ENCODE results near the gene LOXHD1.
A peak's percentile ranks its signal among the peaks of the same experiment; 100 is the strongest.

LOXHD1 gene

DNA sequence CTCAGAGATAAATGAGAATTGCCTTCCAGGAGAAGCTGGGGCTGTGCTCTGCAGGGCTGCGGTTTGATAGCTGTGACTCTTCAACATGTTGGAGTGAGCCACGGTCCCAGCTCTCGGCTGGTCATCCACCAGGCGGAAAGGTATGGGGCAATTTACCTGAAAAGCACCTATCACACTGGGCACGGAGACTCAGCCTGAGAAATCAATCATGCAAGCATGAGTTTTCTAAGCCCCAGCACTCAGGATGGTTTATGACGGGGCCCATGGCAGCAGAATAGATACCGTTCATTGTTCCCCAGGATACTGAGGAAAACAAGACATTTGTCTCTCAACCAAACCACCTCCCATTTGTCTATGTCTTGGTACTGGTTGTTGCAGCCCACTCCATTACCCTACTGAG, 83.9 kb downstream of the LOXHD1 start:
- DNase-seq = no peak

GRCh38 chr18:46571756-46572155, 85.3 kb downstream of the LOXHD1 start:
- DNase-seq = no peak

- DNase-seq = no peak
Measured at GRCh38 chr18:46570666-46571065, 86.4 kb downstream of the LOXHD1 start.

- peak; percentile 22 for DNase-seq
Measured at GRCh38 chr18:46570134-46570533, 86.9 kb downstream of the LOXHD1 start.

- DNase-seq = peak; percentile 33
Measured at GRCh38 chr18:46569211-46569610, 87.8 kb downstream of the LOXHD1 start.

DNA sequence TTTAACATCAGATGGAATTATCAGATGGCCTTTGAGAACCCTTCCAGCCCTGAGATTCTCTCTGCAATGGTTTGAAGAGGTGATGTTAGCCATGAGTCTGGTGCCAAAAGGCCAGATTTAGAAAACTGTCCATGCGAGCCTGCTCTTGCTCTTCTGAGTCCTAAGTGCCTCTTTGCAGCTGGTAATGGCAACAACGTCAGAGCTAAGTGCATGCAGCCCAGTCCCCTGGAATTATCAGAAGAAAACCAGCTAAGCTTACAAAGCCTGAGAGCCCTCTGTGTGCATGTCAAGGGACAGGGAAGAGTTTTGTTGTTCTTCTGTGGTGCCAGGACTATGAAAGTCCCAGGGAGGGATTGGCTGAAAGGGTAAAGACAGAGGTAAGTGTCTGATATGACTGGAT, 89.8 kb downstream of the LOXHD1 start:
- DNase-seq = no peak

DNA sequence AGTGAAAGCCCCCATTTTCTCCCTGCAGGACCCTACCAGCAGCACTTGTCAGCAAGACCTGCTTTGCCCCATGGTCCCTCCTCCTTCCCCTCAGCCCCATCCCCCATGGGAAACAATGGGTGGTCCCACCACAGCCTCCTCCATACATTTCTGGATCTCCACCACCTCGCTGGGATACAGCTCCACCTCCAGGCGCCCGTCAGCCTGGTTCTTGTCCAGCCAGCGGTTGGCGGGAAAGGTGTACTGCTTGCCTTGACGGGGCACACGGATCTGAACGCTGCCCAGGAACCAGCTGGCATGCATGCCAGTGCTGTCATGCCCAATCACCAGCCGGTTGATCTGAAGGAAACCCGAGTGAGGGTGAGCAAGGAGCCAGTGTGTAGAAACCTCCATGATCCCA, 90.9 kb downstream of the LOXHD1 start:
- DNase-seq = peak; percentile 30

DNA sequence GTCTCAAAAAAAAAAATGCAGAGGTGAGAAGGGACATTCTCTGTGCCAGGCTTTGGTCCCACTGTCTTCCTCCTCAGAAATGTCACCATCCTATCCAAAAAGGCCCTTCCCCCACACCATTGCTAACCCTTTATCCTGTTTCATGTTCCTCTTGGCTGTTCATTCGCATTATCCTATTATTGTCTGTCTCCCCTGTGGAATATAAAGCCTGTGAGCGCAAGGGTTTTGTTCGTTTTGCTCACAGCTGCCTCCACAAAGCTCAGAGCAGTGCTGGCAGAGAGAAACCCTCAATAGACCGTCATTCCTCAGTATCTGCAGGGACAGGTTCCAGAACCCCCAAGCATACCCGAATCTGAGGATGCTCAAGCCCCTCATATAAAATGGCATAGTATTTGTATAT, 91.8 kb downstream of the LOXHD1 start:
- peak; percentile 14 for DNase-seq

DNA sequence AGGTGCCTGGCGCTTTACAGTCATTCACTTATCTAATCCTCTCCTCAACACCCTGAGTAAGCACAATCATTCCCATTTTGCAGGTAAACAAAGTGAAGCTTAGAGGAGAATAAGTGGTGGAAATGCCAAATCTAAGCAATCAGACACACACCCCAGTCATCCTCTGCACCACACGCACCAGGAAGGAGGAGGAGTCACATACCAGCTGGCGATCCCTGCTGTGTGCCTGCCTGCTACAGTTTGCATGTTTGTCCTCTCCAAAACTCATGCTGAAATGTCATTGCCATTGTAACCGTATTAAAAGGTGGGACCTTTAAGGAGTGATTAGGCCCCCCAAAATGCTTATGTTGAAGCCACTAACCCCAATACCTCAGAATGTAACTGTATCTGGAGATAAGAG, 93.7 kb downstream of the LOXHD1 start:
- peak; percentile 27 for DNase-seq

GRCh38 chr18:46562674-46563192, 94.3 kb downstream of the LOXHD1 start:
- DNase-seq = peak; percentile 14

DNA sequence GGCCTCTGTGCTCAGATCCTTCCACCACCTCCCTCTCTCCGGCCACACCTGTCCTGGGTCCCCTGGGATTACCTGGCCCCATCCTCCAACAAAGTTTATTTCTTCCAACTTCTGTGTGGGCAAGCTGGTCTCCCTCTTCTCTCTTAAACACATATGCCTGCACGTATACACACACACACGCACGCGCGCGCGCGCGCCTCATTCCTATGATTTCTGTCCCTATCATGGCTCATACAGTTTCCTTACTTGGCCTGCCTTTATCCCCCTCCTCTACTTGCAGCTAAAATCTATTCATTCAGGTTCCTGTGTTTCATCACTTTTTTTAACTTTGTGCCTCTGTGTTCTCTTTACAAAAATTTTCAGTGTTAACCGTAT, 96.4 kb downstream of the LOXHD1 start:
- DNase-seq = peak; percentile 18

DNA sequence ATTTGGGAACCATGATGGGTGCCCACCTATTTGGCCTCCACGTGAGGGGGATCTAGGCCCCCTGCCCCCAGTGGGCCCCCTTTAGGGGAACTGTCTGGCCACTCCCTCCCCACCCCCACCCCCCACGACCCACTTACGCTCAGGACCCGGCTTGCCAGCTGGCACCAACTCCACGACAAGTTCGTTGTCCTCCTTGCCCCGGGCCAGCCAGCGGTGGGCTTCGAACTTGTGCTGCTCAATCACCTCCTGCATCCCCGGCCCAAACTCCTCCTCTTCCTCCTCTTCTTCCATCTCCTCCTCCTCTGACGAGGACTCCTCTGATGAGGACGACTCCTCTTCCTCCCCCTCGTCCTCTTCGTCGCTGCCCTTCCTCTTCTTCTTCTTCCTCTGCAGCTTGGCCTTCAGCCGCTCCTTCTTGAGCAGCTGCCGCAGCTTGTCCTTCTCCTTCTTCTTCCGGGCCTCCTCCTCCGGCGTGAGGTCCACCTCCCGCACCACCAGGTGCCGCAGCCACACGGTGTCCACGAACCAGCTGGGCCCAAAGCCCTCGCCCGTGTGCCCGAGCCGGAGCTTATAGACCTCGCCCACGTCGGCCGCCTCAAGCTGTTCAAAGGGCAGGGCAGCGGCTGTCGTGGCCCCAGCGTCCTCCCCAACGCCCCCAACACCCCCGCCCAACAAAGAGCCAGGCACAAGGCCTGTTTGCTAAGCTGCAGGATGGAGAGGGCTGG, 96.9 kb downstream of the LOXHD1 start:
- peak; percentile 15 for DNase-seq

DNA sequence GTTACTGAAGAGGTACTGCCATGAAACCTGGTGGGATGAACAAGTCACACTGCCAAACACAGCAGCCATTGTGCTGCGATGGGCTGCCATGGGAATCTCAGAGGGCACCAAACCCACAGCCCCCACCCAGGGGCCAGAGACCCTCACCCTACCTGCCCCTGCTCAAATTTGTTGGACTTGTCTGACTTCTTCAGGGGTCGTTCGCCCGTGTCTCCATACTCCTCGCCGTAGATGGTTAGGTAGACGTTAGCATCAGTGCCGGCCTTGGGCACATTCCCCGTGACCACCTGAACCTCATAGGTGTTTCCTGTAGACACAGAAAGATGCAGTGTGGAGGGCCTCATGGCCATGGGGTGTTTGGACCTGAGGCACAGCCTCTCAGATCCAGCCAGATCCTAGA, 97.7 kb downstream of the LOXHD1 start:
- DNase-seq = peak; percentile 27

GRCh38 chr18:46556590-46557206, 100.3 kb downstream of the LOXHD1 start:
- no peak for DNase-seq

DNA sequence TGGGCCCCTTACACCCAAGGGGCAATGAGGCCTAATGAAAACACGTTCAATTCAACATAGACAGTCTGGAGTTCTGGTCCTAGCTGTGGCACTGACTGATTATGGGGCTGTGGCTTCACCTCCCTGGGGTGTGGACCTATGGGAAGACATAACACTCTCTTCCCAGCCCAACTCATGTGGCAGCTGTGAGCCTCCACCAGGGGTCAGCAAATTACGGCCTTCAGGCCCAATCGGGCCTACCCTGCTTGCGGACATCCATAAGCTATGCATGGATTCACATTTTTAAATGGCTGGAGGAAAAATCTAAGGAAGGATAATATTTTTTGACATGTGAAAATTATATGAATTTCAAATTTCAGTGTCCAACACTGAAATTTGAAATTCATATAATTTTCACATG, 101.3 kb downstream of the LOXHD1 start:
- DNase-seq = peak; percentile 65

- DNase-seq = no peak
Measured at GRCh38 chr18:46555213-46555612, 101.8 kb downstream of the LOXHD1 start.

- DNase-seq = no peak
Measured at GRCh38 chr18:46554406-46555080, 102.5 kb downstream of the LOXHD1 start.

DNA sequence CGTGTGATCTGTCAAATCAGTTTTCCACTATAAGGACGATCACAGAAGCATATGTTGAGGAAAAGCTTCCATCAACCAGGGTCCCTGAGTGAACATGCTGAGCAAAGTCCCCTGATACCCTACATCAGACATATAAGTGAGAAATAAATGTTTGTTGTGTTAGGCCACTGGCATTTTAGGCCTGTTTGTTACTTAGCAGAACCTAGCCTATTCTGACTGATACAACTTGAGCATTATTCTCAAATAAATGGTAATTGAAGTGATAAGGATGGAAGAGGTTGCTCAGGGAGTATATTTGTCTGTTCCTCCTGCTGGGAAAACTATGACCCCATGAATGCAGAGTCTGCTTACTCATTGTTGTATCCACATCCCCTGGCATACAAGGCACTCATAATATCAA, 106.4 kb downstream of the LOXHD1 start:
- no peak for DNase-seq

DNA sequence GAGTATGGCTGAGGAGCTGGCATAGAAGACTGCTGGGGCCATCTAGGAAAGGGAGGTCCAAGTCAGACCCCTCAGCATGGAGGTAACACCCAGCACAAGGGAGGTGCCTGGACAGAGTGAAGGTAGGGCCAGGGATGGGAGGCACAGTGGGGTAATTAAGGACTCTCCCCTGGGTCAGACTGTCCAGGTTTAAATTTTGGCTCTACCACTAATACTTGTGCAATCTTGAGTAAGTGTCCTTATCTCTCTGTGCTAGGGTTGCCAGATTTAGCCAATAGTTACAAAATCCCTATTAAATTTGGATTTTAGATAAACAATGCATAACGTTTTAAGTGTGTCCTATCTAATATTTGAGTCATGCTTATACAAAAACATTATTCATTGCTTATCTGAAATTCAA, 109.5 kb downstream of the LOXHD1 start:
- no peak for DNase-seq

DNA sequence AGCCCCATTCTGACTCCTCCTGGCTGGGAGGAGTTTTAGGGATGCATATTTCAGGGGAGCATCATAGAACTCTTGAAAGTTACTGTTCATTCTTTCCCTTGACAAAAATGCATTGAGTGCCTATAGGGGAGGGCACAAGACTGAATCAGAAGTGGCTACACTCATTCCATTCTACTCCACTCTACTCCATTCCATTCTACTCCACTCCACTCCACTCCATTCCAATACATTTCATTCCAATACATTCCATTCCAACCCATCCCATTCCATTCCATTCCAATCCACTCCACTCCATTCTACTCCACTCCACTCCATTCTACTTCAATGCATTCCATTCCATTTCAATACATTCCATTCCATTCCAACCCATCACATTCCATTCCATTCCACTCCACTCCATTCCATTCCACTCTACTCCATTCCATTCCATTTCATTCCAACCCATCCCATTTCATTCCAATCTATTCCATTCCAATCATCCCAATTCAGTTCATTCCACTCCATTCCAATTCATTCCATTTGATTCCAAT, 110.8 kb downstream of the LOXHD1 start:
- no peak for DNase-seq

GRCh38 chr18:46542545-46542944, 114.5 kb downstream of the LOXHD1 start:
- DNase-seq = no peak

DNA sequence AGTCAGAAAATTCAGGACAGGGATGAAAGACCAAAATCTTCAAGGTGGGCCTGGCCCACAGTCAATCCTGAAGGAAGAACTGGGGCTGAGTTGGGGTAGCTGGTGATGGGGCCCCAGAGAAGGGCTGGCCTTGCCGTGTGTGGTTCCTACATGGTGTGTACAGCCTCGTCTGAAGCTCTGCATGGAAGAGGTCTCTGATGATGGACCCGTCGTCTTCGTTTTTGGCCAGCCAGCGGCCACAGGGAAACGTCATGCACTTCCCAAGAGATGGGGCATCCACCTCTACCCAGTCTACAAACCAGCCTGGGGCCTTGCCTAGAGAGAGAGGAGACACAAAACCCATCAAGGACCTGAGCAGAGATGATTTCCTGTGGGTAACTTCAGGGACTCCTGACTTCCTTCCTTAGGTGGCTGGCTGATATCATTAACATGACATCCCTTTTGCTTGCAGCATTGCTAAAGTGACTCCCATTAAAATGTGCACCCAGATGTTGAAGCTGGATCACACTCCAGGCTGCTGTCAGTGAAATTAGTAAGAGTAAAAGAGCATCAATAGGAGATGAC, 115.3 kb downstream of the LOXHD1 start:
- no peak for DNase-seq

- no peak for DNase-seq
Measured at GRCh38 chr18:46538376-46538775, 118.6 kb downstream of the LOXHD1 start.

All from islet precursor cell (in vitro differentiated cells).